Natural killer cell (primary cell): Measurements from ENCODE around the gene MDFIC2. TPM values are rescaled to one million over a fixed set of nuclear protein-coding genes. Genes with fewer than 3 reads are reported as not detected.

Source experiments
- ATAC-seq, 3 donors: fragments of 150-1000 bp in 2 of 3; fragments of 200-7000 bp in 1 of 3; cut with Tn5 transposase; 1 replicate in 1 of 3; 2 replicates in 2 of 3; pipeline ENCODE4 v1.10.0; 2021; ENCODE audit warnings: mild to moderate bottlenecking in 2 of 3, moderate library complexity in 2 of 3
- DNase-seq, 2 donors: peaks; one replicate each; pipeline versions ENCODE4 v3.0.0 to v3.0.0-alpha.2; 2013 to 2021; ENCODE audit warnings: mixed read lengths in 1 of 2
- H3K27ac ChIP-seq: one replicate; pipeline ENCODE4 v1.5.1; 2013; ENCODE audit warnings: mild to moderate bottlenecking, low read length
- H3K27me3 ChIP-seq: one replicate; pipeline ENCODE4 v1.6.1; 2013; ENCODE audit warnings: low read length; ENCODE audit not compliant: control insufficient read depth, insufficient read depth
- H3K36me3 ChIP-seq: one replicate; pipeline ENCODE4 v1.6.1; 2013; ENCODE audit warnings: low read length; ENCODE audit not compliant: control insufficient read depth, insufficient read depth
- H3K4me1 ChIP-seq: one replicate; pipeline ENCODE4 v1.6.1; 2013; ENCODE audit warnings: low read length; ENCODE audit not compliant: control insufficient read depth, insufficient read depth
- H3K4me3 ChIP-seq: one replicate; pipeline ENCODE4 v1.5.1; 2013; ENCODE audit warnings: low read length
- H3K9me3 ChIP-seq: one replicate; pipeline ENCODE4 v1.6.1; 2013; ENCODE audit warnings: low read length; ENCODE audit not compliant: control insufficient read depth, insufficient read depth
- H3K27ac Mint-ChIP-seq, 2 donors: one replicate each; pipeline ENCODE4 v1.8.0; 2022; ENCODE audit warnings: mild to moderate bottlenecking in 2 of 2, mixed read lengths in 2 of 2, moderate library complexity in 1 of 2
- H3K27me3 Mint-ChIP-seq, 2 donors: one replicate each; pipeline ENCODE4 v1.8.0; 2022; ENCODE audit warnings: low read depth in 2 of 2, mixed read lengths in 2 of 2
- H3K36me3 Mint-ChIP-seq: one replicate; pipeline ENCODE4 v1.8.0; 2022; ENCODE audit warnings: mixed read lengths
- H3K4me1 Mint-ChIP-seq, 2 donors: one replicate each; pipeline ENCODE4 v1.8.0; 2022; ENCODE audit warnings: mixed read lengths in 2 of 2
- H3K4me3 Mint-ChIP-seq: one replicate; pipeline ENCODE4 v1.8.0; 2022; ENCODE audit warnings: mild to moderate bottlenecking, moderate library complexity, mixed read lengths
- H3K9me3 Mint-ChIP-seq, 2 donors: one replicate each; pipeline ENCODE4 v1.8.0; 2022; ENCODE audit warnings: mixed read lengths in 2 of 2
- CTCF ChIP-seq: fragments of 200-600 bp; IDR thresholded peaks from one replicate; pipeline ENCODE4 v1.8.0; 2022; ENCODE audit warnings: antibody characterized with exemption
- WGBS: methylation state at CpG from one replicate; pipeline ENCODE4 v1.1.7; 2013; ENCODE audit warnings: missing lambda C conversion rate; ENCODE audit not compliant: insufficient coverage; 5-methylcytosine and 5-hydroxymethylcytosine counted together
- intact Hi-C: fragments of 100-400 bp; cut with micrococcal nuclease; formaldehyde crosslinking; loops from one replicate; pipeline ENCODE4 v1.14.2; 2022
- total RNA-seq, 4 donors: library from RNA; stranded (reverse); fragments of 120-200 nt in 1 of 4; gene quantifications; one replicate each; pipeline versions ENCODE4 v1.2.3 to v1.2.4, GENCODE V29; 2013 to 2022

MDFIC2 gene
- total RNA-seq, 3 donors from 2014 or later (not counting 1 experiment from before 2014, with no cell fraction given): not detected

DNA sequence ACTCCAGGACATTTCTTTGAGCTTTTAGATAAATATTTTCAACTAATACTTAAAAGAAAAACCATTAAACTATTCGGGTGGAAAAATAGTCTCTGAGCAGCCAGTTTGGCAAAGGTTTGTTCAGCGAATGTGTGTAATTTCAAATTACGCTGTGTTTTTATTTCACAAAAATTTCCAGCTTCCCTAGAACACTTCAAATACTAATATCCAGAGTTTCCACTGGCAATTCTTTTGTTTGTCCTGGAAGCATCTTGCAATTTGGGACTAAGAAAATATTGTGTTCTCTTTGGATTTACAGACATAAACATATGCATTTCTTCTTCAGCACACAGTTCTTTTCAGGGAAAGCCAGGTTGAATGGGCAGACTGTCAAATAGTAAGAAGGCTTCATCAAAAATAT lies 61.9 kb downstream of the MDFIC2 start:
- ATAC-seq (no peak), DNase-seq (no peak)
- H3K9me3 Mint-ChIP-seq: peaks cover 3 to 10% of the 10 kb centered on the region in 2 donors
- no peak for TF ChIP-seq CTCF
- Histone ChIP-seq H3K4me1 (no peaks in the 10 kb centered on the region), H3K27me3 (no peaks in the 10 kb centered on the region), H3K9me3 (no peaks in the 10 kb centered on the region), H3K36me3 (no peaks in the 10 kb centered on the region), H3K4me3 (no peak overlapping the region), H3K27ac (no peak overlapping the region)
- 82% methylated on average over 3 of the region's 3 CpGs for WGBS
- H3K36me3 Mint-ChIP-seq: no peaks in the 10 kb centered on the region
- H3K27ac Mint-ChIP-seq: no peak overlapping the region
- H3K27me3 Mint-ChIP-seq: no peaks in the 10 kb centered on the region
- no peaks in the 10 kb centered on the region for H3K4me1 Mint-ChIP-seq
- intact Hi-C loops: no loop called here
- H3K4me3 Mint-ChIP-seq: no peak overlapping the region

DNA sequence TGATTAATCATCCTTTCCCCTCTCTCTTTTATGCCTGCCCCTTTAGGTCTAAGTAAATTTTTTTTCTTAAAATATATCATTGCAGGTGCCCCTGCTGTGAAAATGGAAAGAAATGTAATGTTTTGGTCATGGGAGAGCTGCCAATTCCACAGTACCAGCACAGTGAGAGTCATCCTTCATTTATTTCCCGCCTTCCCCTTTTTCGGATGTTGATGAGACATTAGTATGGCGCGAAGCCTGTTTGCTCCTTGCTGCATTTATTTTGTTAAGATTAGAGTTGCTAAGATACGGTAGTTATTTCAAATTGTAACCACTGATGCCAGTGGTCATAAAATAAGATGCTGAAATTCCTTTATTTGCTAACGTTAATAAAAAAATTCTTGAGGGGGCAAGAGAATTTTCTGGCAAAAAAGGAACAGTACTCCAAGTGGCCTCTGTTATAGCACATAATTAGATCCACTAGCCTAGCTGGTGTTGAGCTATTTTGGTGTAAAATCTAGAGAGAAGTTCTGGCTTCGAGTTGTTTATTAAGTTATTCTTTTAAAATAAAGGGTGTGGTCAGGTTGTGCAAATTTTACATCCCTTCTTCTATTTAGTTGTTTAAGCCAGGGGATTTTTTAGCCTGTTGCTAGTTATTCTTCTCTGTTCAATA lies 62.8 kb downstream of the MDFIC2 start:
- H3K36me3 Mint-ChIP-seq: no peaks in the 10 kb centered on the region
- no peaks in the 10 kb centered on the region for H3K27me3 Mint-ChIP-seq
- TF ChIP-seq CTCF: no peak
- H3K4me1 Mint-ChIP-seq: no peaks in the 10 kb centered on the region
- ATAC-seq (no peak), DNase-seq (no peak)
- H3K9me3 Mint-ChIP-seq: peaks cover 3 to 10% of the 10 kb centered on the region in 2 donors
- H3K9me3 ChIP-seq: no peaks in the 10 kb centered on the region
- no peaks in the 10 kb centered on the region for H3K4me1 ChIP-seq
- no peaks in the 10 kb centered on the region for H3K27me3 ChIP-seq
- 95% methylated on average over 6 of the region's 7 CpGs for WGBS
- intact Hi-C loops: no loop called here
- H3K36me3 ChIP-seq: no peaks in the 10 kb centered on the region
- no peak overlapping the region for H3K4me3 Mint-ChIP-seq
- H3K27ac ChIP-seq: no peak overlapping the region
- no peak overlapping the region for H3K27ac Mint-ChIP-seq
- no peak overlapping the region for H3K4me3 ChIP-seq

DNA sequence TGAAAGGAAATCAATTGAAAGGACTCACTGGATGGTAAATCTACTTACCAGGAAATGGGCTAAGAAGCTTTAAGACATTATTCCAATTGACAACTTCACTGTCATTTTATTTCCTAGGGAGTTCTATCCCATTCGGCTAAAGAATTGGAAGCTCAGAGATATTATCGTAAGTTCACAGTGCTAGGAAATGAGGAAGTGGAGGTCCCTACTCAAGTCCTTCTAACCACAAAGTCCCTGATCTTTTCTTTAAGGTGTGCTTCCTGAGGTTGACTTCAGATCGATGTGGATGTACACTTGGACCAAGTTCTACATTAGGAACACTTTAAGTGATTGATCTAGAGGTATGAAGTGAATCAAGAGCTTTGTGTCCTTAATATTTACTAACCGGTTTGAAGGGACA lies 63.6 kb downstream of the MDFIC2 start:
- H3K36me3 Mint-ChIP-seq: no peaks in the 10 kb centered on the region
- no peaks in the 10 kb centered on the region for H3K36me3 ChIP-seq
- H3K4me3 ChIP-seq: no peak overlapping the region
- H3K27ac Mint-ChIP-seq: no peak overlapping the region
- H3K9me3 ChIP-seq: no peaks in the 10 kb centered on the region
- no peaks in the 10 kb centered on the region for H3K27me3 Mint-ChIP-seq
- WGBS: 56% methylated on average over 3 of the region's 4 CpGs
- no peaks in the 10 kb centered on the region for H3K4me1 Mint-ChIP-seq
- ATAC-seq (no peak), DNase-seq (no peak)
- no peaks in the 10 kb centered on the region for H3K4me1 ChIP-seq
- no peaks in the 10 kb centered on the region for H3K27me3 ChIP-seq
- H3K9me3 Mint-ChIP-seq: peaks cover 5 to 11% of the 10 kb centered on the region in 2 donors
- H3K27ac ChIP-seq: no peak overlapping the region
- no peak overlapping the region for H3K4me3 Mint-ChIP-seq
- TF ChIP-seq CTCF: no peak
- intact Hi-C loops: no loop called here

DNA sequence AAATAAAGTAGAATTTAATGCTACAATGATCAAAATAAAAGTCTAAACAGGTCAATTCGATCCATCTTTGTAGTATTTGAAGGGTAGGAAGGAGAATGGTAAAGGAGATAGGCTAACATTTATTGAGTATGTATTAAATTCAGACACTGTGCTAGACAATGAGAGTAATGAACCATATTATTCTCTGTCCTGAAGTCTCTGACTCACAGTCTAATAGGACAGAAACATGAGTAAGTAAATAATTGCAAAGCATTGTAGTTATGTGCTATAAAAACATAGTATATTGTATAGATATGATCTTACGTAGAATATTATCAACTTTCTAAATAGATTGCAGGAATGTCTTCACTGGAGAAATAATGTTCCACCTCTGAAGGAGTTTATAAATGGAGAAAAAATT lies 64.5 kb downstream of the MDFIC2 start:
- no peak for TF ChIP-seq CTCF
- no peaks in the 10 kb centered on the region for H3K4me1 Mint-ChIP-seq
- Histone ChIP-seq H3K27ac (no peak overlapping the region), H3K27me3 (no peaks in the 10 kb centered on the region), H3K36me3 (no peaks in the 10 kb centered on the region), H3K4me3 (no peak overlapping the region), H3K9me3 (no peaks in the 10 kb centered on the region), H3K4me1 (no peaks in the 10 kb centered on the region)
- peaks cover 5 to 10% of the 10 kb centered on the region in 2 donors for H3K9me3 Mint-ChIP-seq
- ATAC-seq: no peak
- intact Hi-C loops: no loop called here
- DNase-seq: no peak
- no peak overlapping the region for H3K4me3 Mint-ChIP-seq
- H3K36me3 Mint-ChIP-seq: no peaks in the 10 kb centered on the region
- no peaks in the 10 kb centered on the region for H3K27me3 Mint-ChIP-seq
- no peak overlapping the region for H3K27ac Mint-ChIP-seq
- 90% methylated on average over 2 of the region's 2 CpGs for WGBS
